Lower leg skin (tissue), 3 donors: ENCODE data around the gene TMEM217.

Experiments
- POLR2A ChIP-seq, 2 donors: fragments of 450-650 bp; IDR thresholded peaks; one replicate each; pipeline ENCODE4 v1.6.1; 2016 to 2017; ENCODE audit warnings: antibody characterized with exemption in 2 of 2, mild to moderate bottlenecking in 1 of 2, moderate library complexity in 1 of 2
- TF ChIP-seq, protein P1 (sequence below), 3 donors: fragments of 450-650 bp; IDR thresholded peaks; one replicate each; pipeline ENCODE4 v1.5.1; 2016; ENCODE audit warnings: antibody characterized with exemption in 3 of 3, mild to moderate bottlenecking in 3 of 3, moderate library complexity in 2 of 3

DNA sequence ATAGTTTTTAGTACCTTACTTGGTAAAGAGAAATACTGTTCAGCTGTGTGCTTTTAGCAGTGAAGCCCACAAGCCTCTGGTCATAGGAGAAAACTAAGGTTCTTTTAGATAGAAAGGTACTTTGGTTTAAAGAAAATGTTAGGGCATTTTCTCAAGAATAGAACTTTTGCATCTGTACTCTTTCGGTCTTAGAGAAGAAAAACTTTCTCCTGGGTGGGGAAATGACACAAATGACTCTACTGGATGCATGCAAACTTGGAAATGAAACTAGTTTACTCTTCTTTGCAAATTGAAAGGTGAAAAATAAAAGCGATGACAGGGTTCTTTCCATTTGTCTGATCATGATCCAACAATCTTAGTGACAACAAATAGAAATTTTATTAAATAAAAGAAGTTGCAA is 2.1 kb upstream of the TMEM217 start:
- TF ChIP-seq, protein P1, sequence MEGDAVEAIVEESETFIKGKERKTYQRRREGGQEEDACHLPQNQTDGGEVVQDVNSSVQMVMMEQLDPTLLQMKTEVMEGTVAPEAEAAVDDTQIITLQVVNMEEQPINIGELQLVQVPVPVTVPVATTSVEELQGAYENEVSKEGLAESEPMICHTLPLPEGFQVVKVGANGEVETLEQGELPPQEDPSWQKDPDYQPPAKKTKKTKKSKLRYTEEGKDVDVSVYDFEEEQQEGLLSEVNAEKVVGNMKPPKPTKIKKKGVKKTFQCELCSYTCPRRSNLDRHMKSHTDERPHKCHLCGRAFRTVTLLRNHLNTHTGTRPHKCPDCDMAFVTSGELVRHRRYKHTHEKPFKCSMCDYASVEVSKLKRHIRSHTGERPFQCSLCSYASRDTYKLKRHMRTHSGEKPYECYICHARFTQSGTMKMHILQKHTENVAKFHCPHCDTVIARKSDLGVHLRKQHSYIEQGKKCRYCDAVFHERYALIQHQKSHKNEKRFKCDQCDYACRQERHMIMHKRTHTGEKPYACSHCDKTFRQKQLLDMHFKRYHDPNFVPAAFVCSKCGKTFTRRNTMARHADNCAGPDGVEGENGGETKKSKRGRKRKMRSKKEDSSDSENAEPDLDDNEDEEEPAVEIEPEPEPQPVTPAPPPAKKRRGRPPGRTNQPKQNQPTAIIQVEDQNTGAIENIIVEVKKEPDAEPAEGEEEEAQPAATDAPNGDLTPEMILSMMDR (IDR thresholded peaks at IDR 0.05): no peak
- no peak for TF ChIP-seq POLR2A (IDR thresholded peaks at IDR 0.05)
